Ishikawa (cell line): ENCODE results near the gene MYBPH.

ENCODE experiments used
- EGR1 ChIP-seq: IDR thresholded peaks from 2 replicates; pipeline ENCODE4 v1.6.1; 2012
- EP300 ChIP-seq: IDR thresholded peaks from 2 replicates; pipeline ENCODE4 v1.6.1; 2012; ENCODE audit warnings: borderline replicate concordance
- FOXM1 ChIP-seq: IDR thresholded peaks from 2 replicates; pipeline ENCODE4 v1.6.1; 2012; ENCODE audit warnings: low read depth, borderline replicate concordance
- NFIC ChIP-seq: IDR thresholded peaks from 2 replicates; pipeline ENCODE4 v1.6.1; 2012
- REST ChIP-seq: IDR thresholded peaks from 2 replicates; pipeline ENCODE4 v1.6.1; 2012; ENCODE audit warnings: low read depth, mild to moderate bottlenecking
- TAF1 ChIP-seq: IDR thresholded peaks from 2 replicates; pipeline ENCODE4 v1.6.1; 2012; ENCODE audit warnings: low read depth, mild to moderate bottlenecking
- TCF12 ChIP-seq: IDR thresholded peaks from 2 replicates; pipeline ENCODE4 v1.6.1; 2012; ENCODE audit warnings: low read depth
- YY1 ChIP-seq: IDR thresholded peaks from 2 replicates; pipeline ENCODE4 v1.6.1; 2012; ENCODE audit warnings: low read depth
- ZBTB7A ChIP-seq: IDR thresholded peaks from 2 replicates; pipeline ENCODE4 v1.6.1; 2012; ENCODE audit warnings: low read depth
- TF ChIP-seq, protein P1 (sequence below): IDR thresholded peaks from 2 replicates; pipeline ENCODE4 v1.6.1; 2012

DNA sequence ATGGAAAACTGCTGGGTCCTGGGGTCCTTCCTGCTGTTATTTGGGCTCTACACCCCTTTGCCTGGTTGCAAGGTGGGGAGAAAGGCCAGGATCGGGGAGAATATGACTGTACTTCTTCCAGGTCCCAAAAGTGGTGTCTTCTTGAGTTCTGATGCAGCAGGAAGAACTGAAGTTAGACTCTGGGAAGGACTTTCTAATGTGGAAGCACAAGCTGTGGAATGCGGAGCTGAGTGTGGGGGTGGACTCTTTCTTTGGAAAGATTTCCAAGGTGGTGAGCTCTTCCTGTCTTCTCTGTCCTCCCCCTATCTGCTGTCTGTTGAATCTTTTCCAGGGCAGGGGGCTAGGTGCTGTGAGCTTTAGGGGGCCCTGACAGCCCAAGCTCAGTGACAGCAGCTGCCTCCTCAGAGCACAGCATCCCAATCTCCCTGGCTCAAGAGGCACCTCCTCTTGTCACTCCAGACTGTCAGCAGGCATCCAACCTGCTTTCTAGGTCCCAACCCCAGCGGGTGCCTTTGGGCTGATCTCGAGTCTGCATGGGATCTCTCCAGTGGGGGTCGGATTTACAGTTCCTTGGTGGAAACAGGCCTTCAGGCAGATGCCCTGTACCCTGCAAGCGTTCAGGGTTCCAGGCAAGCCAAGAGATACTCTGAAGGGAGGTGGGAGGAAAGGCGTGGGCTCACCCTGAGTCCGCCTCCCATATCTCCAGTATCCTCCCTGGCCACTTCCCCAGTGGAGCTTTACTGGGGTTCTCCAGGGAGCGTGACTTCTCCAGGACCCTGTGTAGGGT is 24.9 kb downstream of the MYBPH start:
- TF ChIP-seq FOXM1, result no peak
- TF ChIP-seq, protein P1, sequence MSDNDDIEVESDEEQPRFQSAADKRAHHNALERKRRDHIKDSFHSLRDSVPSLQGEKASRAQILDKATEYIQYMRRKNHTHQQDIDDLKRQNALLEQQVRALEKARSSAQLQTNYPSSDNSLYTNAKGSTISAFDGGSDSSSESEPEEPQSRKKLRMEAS, result no peak
- TF ChIP-seq ZBTB7A, result no peak
- 0 out of 2 replicates have a peak, but pooled peaks have one; percentile 7 for TF ChIP-seq TCF12
- TF ChIP-seq NFIC, result no peak
- no peak for TF ChIP-seq YY1
- no peak for TF ChIP-seq TAF1
- TF ChIP-seq EP300, result no peak; the same call in 1 of the 2 replicates
- no peak for TF ChIP-seq EGR1
- no peak for TF ChIP-seq REST
